Fibroblast of upper back skin (primary cell): ENCODE measurements around the gene RBFOX2.
"Not testable (repeated sequence)": the region's sequence is repeated elsewhere in the genome, so short reads cannot be mapped to it uniquely, and the experiment has no call there.

Source experiments
- DNase-seq: peaks from one replicate; pipeline ENCODE4 v3.0.0-alpha.2; 2013

Gene RBFOX2

GRCh38 chr22:35727436-35727835 lies 301.2 kb downstream of the RBFOX2 start:
- no peak for DNase-seq

- no peak for DNase-seq
These were observed 301.7 kb downstream of the RBFOX2 start for GRCh38 chr22:35726933-35727332.

GRCh38 chr22:35726398-35726797 lies 302.2 kb downstream of the RBFOX2 start:
- DNase-seq = no peak

- peak; percentile 48 for DNase-seq
These were observed 303.1 kb downstream of the RBFOX2 start for GRCh38 chr22:35725521-35725920.

- no peak for DNase-seq
These were observed 306.7 kb downstream of the RBFOX2 start for GRCh38 chr22:35721960-35722359.

GRCh38 chr22:35719212-35719875 lies 309.3 kb downstream of the RBFOX2 start:
- no peak for DNase-seq

GRCh38 chr22:35717572-35717971 lies 311.1 kb downstream of the RBFOX2 start, which contains the start of gene APOL5:
APOL5 (plus strand) TSS chr22:35717872; CDS start chr22:35717872, 0 bp downstream.
- no peak for DNase-seq

- DNase-seq = no peak
These were observed 316.0 kb downstream of the RBFOX2 start for GRCh38 chr22:35712672-35713071.

GRCh38 chr22:35711336-35711735 lies 317.3 kb downstream of the RBFOX2 start:
- no peak for DNase-seq

GRCh38 chr22:35708917-35709316 lies 319.7 kb downstream of the RBFOX2 start:
- DNase-seq = no peak

- peak; percentile 27 for DNase-seq
These were observed 320.2 kb downstream of the RBFOX2 start for GRCh38 chr22:35708453-35708852.

GRCh38 chr22:35705141-35705540 lies 323.5 kb downstream of the RBFOX2 start:
- peak; percentile 88 for DNase-seq

- DNase-seq = peak; percentile 17
These were observed 324.6 kb downstream of the RBFOX2 start for GRCh38 chr22:35703861-35704584.

GRCh38 chr22:35699852-35700251 lies 328.8 kb downstream of the RBFOX2 start:
- DNase-seq = not testable (repeated sequence)

- no peak for DNase-seq
These were observed 331.5 kb downstream of the RBFOX2 start for GRCh38 chr22:35697142-35697541.

GRCh38 chr22:35695202-35695601 lies 333.4 kb downstream of the RBFOX2 start:
- no peak for DNase-seq

- no peak for DNase-seq
These were observed 338.6 kb downstream of the RBFOX2 start for GRCh38 chr22:35690001-35690400.

- DNase-seq = no peak
These were observed 339.5 kb downstream of the RBFOX2 start for GRCh38 chr22:35688913-35689675.
